Measurements from ENCODE around the gene PPP1R3F.
A peak's percentile ranks its signal among the peaks of the same experiment; 100 is the strongest.
"Not testable (repeated sequence)": the region's sequence is repeated elsewhere in the genome, so short reads cannot be mapped to it uniquely, and the experiment has no call there.

The PPP1R3F gene

DNA sequence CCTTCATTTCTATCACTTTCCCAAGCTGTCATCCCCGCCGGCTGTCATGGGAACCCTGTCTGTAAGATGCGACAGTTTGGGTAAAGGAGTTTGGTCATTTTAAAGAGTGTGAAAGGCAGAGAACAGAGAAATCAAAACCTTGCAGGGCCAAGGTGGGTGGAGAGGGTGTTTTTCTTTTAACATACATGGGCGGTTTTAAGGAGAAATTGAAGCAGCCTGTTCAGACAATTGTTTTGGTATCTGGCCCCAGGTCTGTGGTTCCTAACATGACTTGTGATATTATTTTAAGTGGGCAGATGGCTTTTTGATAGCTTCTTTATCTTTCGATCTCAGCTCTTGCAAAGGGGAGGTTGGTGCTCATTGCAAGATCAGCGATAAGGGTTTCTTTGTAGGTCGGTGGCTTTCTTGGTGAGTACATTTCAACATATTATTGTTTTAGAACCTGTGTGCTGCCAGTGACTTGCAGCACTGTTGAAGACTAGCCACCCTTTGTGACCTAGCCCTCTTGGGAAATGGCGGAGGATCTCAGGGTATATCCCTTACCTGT lies 3.7 kb downstream of the PPP1R3F start:
- DNase-seq (ENCODE audit: low read depth) = no peak

DNA sequence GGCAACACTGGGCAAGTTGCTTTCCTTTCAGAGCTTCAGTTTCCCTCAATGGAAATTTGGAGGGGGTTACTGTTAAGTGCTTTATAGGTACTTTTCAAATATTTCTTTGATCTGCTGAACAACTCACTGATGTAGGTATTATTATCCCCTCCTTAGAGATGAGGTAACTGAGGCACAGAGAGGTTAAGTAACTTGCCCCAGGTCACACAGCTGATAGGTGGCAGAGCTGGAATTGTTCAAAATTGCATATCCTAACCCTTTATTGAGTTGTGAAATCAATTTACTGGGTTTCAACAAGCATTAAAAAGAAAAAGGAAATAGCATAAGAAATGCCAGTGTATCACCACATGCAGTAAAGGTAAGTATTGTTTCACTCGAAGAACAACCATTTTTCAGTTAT lies 6.6 kb downstream of the PPP1R3F start:
- no peak for DNase-seq (ENCODE audit: low read depth)

DNA sequence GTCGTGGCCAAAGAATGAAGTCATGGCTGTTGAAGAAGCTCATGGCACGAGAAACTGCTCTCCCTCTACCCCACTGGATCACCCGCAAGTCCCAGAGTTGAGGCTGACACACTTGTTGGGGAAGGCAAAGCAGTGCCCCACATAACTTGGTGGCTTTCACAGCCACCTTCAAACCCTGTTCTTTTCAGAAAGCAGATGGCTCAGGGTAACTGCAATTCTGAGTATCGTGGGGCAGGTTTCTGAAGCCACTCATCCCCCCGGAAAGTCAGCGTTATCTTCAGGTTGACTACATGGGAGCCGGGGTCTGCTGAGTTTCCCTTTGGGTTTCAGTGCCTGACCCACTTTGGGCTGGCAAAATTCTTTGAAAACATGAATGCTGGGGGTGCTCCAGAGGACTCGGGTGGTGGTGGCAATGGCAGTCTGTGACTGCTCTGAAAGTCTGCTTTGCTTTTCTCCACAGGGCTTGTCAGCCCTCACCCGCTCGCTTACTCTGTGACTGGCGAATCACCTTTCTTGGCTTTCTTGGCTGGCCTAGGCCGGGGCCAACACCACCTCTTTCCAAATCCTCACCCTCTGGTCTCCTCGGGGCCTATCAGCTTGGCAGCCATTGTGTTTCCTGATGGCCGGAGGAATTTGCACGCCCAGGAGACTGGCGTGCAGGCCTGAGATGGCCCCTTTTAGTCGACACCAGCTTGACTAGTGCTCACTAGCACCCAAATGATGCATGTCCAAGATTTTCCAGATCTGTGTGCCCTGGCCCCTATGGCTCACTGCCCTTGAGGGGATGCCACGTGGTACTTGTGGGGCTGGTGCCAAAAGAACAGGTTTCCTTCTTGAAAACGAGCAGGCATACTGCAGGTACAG lies 7.3 kb downstream of the PPP1R3F start:
- no peak for DNase-seq (ENCODE audit: low read depth)

DNA sequence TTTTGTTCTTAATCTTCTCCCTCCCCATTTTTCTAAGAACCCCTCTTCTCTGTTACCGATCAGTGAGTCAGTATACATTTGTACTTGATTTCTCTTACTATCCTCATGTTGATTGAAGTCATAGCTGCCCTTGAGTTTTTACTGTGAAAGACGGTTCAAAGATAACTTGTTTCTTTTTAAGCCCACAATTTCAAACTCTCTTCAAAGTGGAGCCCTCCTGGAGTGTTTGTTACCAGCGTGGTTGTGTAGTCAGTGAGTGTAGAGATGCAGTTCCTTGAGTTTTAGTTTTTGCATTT lies 7.9 kb downstream of the PPP1R3F start:
- DNase-seq (ENCODE audit: low read depth) = no peak

DNA sequence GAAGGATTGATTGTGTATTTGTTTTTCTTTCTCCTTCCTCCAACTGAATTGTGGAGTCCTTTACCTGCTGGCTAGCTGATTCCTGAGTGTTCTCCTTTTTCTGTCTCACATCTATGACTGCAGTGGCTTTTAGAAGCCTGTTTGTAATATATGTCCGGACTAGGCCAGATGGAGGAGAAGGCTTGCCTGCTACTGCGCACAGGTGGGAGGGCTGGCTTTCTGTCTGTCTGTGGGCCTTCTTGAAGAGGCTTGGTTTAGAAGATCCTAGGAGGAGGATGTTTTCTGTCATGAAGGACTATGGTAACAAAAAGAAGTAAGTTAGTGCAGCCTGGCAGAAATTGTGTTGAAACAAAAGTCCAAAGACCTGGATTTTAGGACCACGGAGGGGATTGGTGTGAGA lies 8.5 kb downstream of the PPP1R3F start:
- no peak for DNase-seq (ENCODE audit: low read depth)

DNA sequence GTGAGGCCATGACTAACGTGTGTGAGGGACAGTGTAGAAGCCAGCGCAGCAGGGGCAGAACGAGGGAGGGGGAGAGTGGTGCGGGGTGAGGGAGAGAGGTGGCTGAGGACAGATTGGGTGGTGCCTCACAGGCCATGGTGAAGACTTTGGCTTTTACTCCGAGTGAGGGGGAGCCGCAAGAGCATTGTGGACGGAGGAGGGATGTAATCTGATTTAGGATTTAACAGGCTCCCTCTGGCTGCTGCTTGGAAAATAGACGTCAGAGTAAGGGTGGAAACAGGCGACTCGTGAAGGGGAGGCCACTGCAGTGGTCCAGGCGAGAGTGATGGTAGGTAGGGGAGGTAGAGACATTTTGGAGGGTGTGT lies 13.0 kb downstream of the PPP1R3F start:
- no peak for DNase-seq (ENCODE audit: low read depth)

DNA sequence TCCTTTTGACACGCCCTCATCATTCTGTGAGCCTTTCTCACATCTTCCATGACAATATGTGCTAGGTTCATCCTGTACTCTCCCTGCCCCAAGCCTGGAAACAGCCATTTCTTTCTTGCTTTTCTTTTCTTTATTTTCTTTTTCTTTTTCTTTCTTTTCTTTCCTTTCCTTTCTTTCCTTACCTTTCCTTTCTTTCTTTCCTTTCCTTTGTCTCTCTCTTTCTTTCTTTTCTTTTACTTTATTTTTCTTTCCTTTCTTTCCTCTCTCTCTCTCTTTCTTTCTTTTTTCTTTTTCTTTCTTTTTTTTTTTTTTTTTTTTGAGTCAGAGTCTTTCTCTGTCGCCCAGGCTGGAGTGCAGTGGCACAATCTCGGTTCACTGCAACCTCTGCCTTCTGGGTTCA lies 14.6 kb downstream of the PPP1R3F start:
- no peak for DNase-seq (ENCODE audit: low read depth)

DNA sequence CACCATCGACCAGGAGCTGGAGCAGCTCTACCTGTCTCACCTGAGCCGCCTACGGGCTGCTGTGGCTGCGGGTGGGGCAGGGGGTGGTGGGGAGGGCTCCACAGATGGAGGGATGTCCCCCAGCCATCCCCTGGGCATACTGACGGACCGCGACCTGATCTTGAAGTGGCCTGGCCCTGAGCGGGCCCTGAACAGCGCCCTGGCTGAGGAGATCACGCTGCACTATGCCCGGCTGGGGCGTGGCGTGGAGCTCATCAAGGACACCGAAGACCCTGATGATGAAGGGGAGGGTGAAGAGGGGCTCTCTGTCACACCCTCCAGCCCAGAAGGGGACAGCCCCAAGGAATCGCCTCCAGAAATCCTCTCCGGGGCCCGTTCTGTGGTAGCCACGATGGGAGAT lies 16.5 kb downstream of the PPP1R3F start:
- no peak for DNase-seq (ENCODE audit: low read depth)

DNA sequence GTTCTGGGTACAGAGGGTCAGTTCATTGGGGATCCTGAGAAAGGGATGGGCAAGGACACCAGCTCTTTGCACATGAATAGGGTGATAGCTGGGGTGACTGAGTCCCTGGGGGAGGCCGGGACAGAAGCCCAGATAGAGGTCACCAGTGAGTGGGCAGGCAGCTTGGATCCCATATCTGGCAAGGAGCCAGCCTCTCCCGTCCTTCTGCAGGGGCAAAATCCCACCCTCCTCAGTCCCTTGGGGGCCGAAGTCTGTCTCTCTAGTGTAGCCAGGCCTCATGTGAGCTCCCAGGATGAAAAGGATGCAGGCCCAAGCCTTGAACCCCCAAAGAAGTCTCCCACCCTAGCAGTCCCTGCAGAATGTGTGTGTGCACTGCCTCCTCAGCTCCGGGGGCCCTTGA lies 17.0 kb downstream of the PPP1R3F start:
- DNase-seq (ENCODE audit: low read depth) = no peak

DNA sequence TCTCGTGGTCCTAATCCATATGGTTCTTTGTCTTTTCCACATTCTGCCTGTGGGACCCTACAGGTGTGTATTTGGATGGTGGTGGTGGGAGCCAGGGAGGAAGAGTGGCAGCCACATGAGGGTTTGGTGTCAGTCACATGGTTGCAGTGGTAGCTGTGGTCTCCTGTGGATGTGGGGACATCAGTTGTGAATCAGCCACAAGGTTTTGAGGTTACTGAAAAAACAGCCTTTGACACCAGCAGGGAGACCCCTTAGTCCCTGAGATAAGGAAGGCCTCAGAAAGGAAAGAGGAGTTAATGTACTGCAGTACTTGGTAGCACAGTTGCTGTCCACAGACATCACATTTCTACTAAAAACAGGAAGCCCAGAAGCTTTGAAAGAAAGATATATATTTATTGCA lies 18.1 kb downstream of the PPP1R3F start:
- DNase-seq (ENCODE audit: low read depth) = no peak

DNA sequence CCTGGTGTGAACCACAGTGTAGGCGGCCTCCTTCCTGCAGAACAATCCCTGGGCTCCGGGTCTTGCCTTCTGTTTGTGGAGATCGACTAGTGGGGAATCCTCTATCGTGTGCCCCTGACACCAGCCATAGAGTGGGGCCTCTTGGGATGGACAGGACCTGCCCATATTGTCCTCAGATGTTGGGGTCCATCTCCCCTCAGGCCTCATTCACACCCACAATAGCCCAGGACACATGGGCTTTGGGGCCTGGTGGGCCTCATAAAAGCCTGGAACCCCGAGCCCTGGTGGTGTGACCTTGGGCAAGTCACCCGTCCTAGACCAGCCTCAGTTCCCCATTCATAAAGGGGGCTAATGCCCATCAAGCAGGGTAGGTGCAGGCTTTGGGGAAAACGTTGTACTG lies 20.6 kb downstream of the PPP1R3F start:
- no peak for DNase-seq (ENCODE audit: low read depth)

DNA sequence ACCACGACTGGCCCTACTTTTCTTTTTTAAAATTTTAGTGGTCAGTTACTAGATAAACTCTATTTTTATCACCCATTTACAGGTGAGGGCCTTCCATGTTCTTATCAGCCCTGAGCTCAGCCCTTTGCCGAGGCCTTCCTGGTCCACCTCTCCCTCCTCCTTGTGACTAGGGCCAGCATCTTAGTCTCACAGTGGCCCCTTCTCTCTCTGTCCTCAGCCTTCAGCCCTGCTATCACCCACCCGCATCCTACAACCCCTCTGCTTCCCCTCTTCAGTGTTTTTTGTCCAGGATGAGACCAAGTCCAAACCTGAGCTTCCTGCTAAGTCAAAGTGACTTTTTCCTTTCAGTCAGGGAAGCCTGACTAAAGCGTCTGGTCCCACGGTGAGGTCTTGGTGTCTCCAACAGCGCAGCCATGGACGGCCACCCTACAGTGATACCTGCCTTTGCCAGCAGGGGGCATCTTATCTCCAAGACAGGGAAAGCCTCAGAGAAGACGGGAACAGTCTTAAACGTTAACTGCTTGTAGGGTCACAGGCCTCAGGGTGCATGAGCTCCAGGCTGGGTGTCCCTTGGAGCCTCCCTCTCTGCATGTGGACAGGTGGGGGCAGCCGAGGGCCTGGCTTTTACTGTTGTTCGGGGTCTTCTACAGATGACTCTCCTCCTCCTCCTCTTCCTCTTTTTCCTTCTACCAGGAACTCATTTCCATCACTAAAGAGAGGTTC lies 22.2 kb downstream of the PPP1R3F start:
- DNase-seq (ENCODE audit: low read depth) = peak; percentile 19

DNA sequence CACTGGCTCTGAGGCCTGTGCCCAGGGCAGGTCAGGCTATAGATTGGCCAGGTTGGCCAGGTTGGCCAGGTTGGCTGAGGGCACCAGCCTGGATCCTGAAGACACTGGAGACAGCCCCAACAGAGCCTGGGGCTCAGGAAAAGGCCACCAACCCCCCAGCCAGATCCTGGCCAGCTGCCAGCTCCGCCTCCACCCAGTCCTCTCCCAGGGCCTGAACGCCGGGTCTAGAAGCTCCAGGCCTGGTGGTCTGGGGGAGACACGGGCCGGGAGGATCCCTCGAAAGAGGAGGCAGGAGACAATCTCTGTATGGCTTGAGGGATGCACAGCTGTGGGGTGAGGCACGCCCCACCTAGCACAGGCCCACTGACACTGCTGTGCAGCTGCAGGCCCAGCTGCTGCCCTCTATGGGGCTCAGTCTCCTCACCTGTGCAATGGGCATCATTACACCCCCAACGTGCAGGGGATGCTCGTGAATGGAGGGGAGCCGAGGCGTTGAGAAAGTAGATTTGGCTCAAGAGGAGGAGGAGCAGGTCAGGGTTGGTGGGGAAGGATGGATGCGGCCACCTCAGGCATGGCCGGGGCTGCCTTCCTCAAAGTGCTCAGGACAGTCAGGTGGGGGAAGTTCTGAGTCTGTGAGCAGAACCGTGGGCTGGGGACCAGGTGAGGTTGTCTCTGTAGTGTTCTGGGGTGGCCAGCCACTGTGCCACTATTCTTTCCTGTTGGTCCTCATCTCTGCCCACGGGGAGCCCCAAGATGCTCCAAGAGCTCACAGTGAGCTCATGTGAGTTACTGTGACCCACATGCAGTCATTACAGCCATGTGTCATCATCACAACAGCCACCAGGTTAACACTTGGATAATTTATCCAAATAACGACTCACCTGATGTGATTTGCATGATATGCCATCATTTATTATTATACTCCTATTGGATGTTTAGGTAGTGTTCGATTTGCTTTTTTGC lies 23.1 kb downstream of the PPP1R3F start:
- no peak for DNase-seq (ENCODE audit: low read depth)

DNA sequence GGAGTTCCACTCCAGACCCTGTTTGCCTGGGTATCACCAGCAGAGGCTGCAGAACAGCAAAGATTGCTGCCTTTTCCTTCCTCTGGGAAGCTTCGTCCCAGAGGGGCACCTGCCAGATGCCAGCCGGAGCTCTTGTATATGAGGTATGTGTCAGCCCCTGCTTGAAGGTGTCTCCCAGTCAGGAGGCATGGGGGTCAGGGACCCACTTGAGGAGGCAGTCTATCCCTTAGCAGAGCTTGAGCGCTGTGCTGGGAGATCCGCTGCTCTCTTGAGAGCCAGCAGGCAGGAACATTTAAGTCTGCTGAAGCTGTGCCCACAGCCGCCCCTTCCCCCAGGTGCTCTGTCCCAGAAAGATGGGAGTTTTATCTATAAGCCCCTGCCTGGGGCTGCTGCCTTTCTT lies 29.7 kb downstream of the PPP1R3F start:
- DNase-seq (ENCODE audit: low read depth) = not testable (repeated sequence)

DNA sequence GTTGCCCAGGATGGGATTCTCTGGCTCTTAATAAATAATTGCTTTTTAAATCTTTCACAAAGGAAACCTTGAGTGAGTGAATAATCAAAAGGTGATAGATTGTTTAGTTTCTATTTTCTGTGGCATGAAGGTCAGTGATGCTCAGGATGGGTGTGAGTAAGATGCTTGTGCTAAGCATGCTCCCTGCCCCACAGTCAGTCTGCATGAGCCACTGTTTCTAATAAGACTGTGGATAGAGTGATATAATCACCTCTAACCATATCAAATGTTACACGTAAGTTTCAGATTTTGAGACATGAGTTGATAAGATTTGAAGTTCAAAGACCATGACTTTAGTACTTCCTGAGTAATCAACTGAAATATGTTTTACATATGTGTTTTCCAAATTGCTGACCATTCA lies 31.1 kb downstream of the PPP1R3F start:
- DNase-seq (ENCODE audit: low read depth) = no peak

DNA sequence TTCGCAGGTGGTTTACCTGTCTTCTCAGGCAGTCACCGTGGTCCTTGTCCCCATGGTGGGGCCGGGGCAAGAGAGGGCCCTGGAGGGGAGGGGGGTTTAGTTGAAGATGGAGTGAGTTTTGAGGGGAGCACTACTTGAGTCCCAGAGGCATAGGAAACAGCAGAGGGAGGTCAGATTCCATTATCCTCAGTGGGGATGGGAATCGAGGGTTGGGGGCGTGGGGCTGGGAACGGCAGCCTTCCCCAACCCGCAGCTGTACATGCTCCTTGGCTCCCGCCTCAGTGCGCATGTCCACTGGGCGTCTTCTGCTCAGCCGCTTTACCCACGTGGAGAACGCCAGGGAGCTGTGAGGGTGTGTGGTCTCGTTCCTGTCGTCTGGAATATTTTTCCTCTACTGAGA lies 33.8 kb downstream of the PPP1R3F start, which contains the start of gene GAGE10:
Gene GAGE10, plus strand, starts transcription at position 301 of the 400 bp plus-strand sequence. CDS start 1,214 bp downstream, outside the sequence.
- no peak for DNase-seq (ENCODE audit: low read depth)

DNA sequence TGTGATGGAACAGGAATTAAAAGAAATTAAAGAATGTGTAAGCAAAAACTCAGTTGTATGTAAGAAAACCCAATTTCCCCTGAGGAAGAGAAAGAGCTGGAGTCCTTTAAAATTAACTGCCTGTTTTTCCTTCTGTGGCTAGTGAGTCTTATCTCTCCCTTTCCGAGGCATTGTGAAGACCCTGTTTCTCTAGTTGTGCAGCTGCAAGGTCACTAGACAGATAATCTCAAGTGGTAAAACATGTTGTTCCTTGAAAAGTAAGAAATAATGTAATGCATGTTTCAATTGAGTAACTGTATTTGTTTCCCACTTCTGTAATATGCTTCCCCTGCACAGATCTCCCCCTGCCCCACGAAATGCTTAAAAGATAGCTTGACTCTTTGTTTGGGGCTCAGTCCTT lies 38.2 kb downstream of the PPP1R3F start:
- not testable (repeated sequence) for DNase-seq (ENCODE audit: low read depth)

DNA sequence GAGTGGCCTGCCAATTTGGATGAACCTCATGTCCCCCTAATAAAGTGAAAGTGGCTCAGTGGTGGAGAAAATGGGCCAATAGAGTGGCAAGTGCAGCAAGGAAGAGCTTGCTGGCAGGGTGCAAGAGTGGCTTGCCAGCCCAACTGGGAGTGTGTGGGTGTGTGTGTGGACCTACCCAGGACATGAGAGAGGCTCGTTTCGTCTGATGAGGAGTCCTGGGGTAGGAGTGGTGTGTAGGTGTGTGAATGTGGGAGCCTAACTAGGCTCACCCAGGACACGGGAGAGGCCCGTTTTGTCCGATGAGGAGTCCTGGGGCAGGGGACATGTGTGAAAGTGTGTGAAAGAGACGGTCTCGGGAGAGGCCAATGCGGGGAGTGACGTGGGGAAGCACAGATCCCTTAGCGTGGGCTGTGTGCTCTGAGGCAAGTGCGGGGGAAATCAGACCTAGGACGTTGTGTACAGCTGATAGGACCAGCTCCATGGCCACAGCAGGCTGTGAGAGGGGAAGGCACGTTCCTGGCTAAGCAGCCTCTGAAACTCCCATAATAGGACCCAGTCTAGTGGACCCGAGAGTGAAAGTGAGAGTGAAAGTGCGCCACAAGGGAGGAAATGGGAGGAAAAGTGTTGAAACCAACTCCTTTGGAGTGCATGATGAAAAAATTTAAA lies 39.1 kb downstream of the PPP1R3F start:
- no peak for DNase-seq (ENCODE audit: low read depth)

DNA sequence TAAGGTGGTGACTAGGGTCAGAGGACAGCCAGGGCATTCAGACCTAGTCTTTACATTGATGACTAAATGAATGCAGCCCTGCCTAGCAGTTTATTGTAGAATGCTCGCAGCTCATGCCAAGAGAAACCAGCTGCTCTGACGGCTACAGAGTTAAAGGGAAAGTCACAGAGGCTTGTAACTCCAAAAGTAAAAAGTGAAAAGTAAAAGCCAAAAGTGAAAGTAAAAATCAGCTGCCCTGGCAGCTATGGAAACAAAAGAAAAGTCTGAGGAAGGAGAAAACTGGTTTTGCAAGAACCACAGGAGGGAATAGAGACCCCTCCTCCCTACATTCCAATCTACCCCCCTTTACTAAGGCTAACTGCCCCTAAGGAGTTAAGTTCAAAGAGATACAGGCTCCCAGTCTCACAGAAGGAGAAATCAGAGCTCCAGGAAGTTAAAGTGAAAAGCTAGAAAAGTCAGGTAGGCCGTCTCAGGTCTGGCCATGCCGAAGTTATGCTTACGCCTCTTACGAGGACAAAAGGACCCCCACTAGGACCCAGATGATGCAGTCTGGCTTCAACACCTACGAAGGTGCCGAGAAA lies 39.9 kb downstream of the PPP1R3F start:
- no peak for DNase-seq (ENCODE audit: low read depth)

DNA sequence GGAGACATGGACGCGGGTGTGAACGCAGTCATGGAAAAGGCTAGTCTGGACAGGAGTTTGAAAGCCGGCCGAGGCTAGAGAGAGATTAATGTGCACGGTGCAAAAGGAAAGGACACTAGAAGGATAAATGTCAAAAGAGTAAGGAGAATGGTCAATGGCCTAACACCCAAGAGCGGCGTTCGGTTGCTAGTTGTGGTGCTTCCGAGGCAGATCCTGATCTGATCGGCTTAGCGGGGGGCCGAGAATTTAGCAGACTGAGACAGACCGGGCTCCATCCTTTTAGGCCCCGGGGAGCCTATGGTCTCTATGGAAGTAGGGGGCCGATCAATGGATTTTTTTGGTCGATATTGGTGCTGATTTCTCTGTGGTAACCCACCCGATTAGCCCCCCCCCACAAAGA lies 40.8 kb downstream of the PPP1R3F start:
- no peak for DNase-seq (ENCODE audit: low read depth)

DNA sequence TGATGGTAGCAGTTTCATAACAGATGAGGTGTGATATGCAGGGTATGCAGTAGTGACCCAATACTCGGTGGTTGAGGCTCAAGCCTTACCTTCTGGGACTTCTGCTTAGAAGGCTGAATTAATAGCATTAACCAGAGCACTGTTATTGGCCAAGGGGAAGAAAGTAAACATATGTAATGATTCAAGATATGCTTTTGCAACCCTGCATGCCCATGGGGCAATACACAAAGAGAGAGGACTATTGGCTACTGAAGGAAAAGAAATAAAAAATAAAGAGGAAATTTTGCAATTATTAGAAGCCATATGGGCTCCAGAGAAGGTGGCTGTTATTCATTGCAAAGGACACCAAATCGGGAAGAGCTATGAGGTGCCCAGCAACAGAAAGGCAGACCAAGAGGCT lies 42.6 kb downstream of the PPP1R3F start:
- no peak for DNase-seq (ENCODE audit: low read depth)

Data from GM04504 (cell line).